Naive B cell (primary cell): Measurements from ENCODE around the gene CRISPLD2. TPM values are rescaled to one million over a fixed set of nuclear protein-coding genes. Genes with fewer than 3 reads are reported as not detected.

ENCODE experiments used
- ATAC-seq, 2 donors: fragments of 150-1000 bp; cut with Tn5 transposase; 2 replicates each; pipeline ENCODE4 v1.10.0; 2021; ENCODE audit warnings: low read depth in 2 of 2, mild to moderate bottlenecking in 2 of 2, moderate library complexity in 2 of 2
- DNase-seq: peaks from one replicate; pipeline ENCODE4 v3.0.0; 2022
- H3K27ac Mint-ChIP-seq, 6 donors: one replicate each; pipeline ENCODE4 v1.8.0; 2020 to 2022; ENCODE audit warnings: mild to moderate bottlenecking in 6 of 6, mixed read lengths in 6 of 6, moderate library complexity in 5 of 6, inconsistent platforms in 2 of 6
- H3K27me3 Mint-ChIP-seq, 3 donors: one replicate each; pipeline ENCODE4 v1.8.0; 2021 to 2022; ENCODE audit warnings: mixed read lengths in 3 of 3, mild to moderate bottlenecking in 1 of 3
- H3K36me3 Mint-ChIP-seq, 2 donors: one replicate each; pipeline ENCODE4 v1.8.0; 2020 to 2022; ENCODE audit warnings: mixed read lengths in 2 of 2, inconsistent platforms in 1 of 2, mild to moderate bottlenecking in 1 of 2
- H3K4me1 Mint-ChIP-seq, 3 donors: one replicate each; pipeline ENCODE4 v1.8.0; 2020 to 2022; ENCODE audit warnings: mixed read lengths in 3 of 3, inconsistent platforms in 1 of 3, mild to moderate bottlenecking in 1 of 3, moderate library complexity in 1 of 3
- H3K4me3 Mint-ChIP-seq, 8 donors: one replicate each; pipeline ENCODE4 v1.8.0; 2020 to 2022; ENCODE audit warnings: mild to moderate bottlenecking in 8 of 8, mixed read lengths in 8 of 8, moderate library complexity in 8 of 8, inconsistent platforms in 2 of 8
- H3K9me3 Mint-ChIP-seq, 7 donors: one replicate each; pipeline ENCODE4 v1.8.0; 2020 to 2022; ENCODE audit warnings: mixed read lengths in 7 of 7, mild to moderate bottlenecking in 5 of 7, inconsistent platforms in 2 of 7, moderate library complexity in 1 of 7
- polyA plus RNA-seq, 6 donors: library from polyadenylated mRNA; unstranded; fragments of 300-500 nt; fragmentation: Illumina TruSeq; gene quantifications; one replicate each; pipeline ENCODE4 v1.2.3, GENCODE V29; 2021; ENCODE audit warnings: low read depth in 6 of 6

Gene CRISPLD2
- polyA plus RNA-seq, 6 donors from 2014 or later: 0.08 to 0.87 (median 0.32) TPM; not detected in 3

- Mint-ChIP-seq H3K9me3 (peaks cover 0 to 7% (median 0%) of the 10 kb centered on the region in 7 donors), H3K4me3 (no peak overlapping the region), H3K36me3 (peaks cover 0 to 5% of the 10 kb centered on the region in 2 donors), H3K27me3 (peaks cover 6 to 27% (median 7%) of the 10 kb centered on the region in 3 donors), H3K4me1 (peaks cover 0 to 3% (median 0%) of the 10 kb centered on the region in 3 donors), H3K27ac (peak overlapping the region in 1 of 6 donors; percentile 13)
- DNase-seq (no peak), ATAC-seq (no peak)
These were observed 75.2 kb downstream of the CRISPLD2 start for GRCh38 chr16:84895016-84895415.

DNA sequence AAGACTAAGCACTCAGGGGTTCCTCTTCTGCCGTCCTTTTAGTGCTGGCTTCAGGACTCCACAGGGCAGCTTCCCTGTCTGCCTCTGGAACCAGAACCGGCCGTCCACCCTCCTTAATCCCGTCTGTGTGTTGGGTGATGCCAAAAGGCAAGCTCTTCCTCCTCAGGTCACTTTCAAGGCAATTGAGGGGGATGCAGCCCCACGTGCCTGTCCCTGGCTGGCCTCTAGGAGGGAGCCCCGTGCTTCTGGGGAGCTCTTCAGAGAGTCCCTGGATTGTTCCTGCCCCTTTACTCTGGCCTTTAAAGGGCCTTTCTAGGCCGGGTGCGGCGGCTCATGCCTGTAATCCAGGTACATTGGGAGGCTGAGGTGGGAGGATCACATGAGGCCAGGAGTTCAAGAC is 77.1 kb downstream of the CRISPLD2 start:
- peaks cover 5% of the 10 kb centered on the region in 2 donors for H3K36me3 Mint-ChIP-seq
- H3K9me3 Mint-ChIP-seq: peaks cover 0 to 13% (median 2%) of the 10 kb centered on the region in 7 donors
- ATAC-seq (no peak), DNase-seq (no peak)
- no peak overlapping the region for H3K4me3 Mint-ChIP-seq
- H3K27ac Mint-ChIP-seq: no peak overlapping the region
- H3K4me1 Mint-ChIP-seq: peaks cover 0 to 3% (median 0%) of the 10 kb centered on the region in 3 donors
- H3K27me3 Mint-ChIP-seq: peaks cover 10 to 32% (median 11%) of the 10 kb centered on the region in 3 donors

GRCh38 chr16:84897911-84898377 is 78.2 kb downstream of the CRISPLD2 start:
- H3K27ac Mint-ChIP-seq: no peak overlapping the region
- H3K4me3 Mint-ChIP-seq: no peak overlapping the region
- H3K4me1 Mint-ChIP-seq: peaks cover 0 to 3% (median 0%) of the 10 kb centered on the region in 3 donors
- no peak for DNase-seq
- ATAC-seq: no peak
- peaks cover 5% of the 10 kb centered on the region in 2 donors for H3K36me3 Mint-ChIP-seq
- H3K9me3 Mint-ChIP-seq: peaks cover 0 to 13% (median 2%) of the 10 kb centered on the region in 7 donors
- H3K27me3 Mint-ChIP-seq: peaks cover 8 to 31% (median 10%) of the 10 kb centered on the region in 3 donors

- Mint-ChIP-seq H3K9me3 (peaks cover 0 to 13% (median 2%) of the 10 kb centered on the region in 7 donors), H3K27me3 (peaks cover 8 to 28% (median 10%) of the 10 kb centered on the region in 3 donors), H3K4me3 (no peak overlapping the region), H3K36me3 (peaks cover 5% of the 10 kb centered on the region in 2 donors), H3K27ac (peak overlapping the region in 1 of 6 donors; percentile 18), H3K4me1 (peaks cover 0 to 3% (median 0%) of the 10 kb centered on the region in 3 donors)
- ATAC-seq (no peak), DNase-seq (no peak)
These were observed 78.7 kb downstream of the CRISPLD2 start for GRCh38 chr16:84898447-84898846.

DNA sequence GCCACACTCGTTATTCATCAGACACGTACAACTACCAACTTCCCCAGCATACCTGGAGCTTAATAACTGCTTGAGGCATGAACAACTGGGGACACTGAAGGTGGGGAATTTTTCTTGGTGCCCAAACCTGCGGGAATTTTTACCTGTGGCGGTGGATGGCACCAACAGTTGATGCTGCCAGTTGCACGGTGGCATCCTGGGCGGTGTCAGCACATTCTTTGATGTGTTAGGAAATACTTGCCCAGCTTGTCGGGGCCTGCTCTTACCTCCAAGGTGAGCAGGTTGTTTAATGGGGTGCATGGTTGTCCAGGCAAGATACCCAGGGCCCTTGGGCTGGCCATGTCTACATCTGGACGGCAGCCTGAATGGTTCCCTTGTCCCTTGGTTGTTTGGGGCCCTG is 79.6 kb downstream of the CRISPLD2 start:
- peaks cover 0 to 3% (median 0%) of the 10 kb centered on the region in 3 donors for H3K4me1 Mint-ChIP-seq
- no peak for ATAC-seq
- H3K27me3 Mint-ChIP-seq: peaks cover 8 to 21% (median 10%) of the 10 kb centered on the region in 3 donors
- H3K27ac Mint-ChIP-seq: no peak overlapping the region
- peaks cover 0 to 6% (median 2%) of the 10 kb centered on the region in 7 donors for H3K9me3 Mint-ChIP-seq
- no peak overlapping the region for H3K4me3 Mint-ChIP-seq
- DNase-seq: no peak
- H3K36me3 Mint-ChIP-seq: peaks cover 0 to 5% of the 10 kb centered on the region in 2 donors

DNA sequence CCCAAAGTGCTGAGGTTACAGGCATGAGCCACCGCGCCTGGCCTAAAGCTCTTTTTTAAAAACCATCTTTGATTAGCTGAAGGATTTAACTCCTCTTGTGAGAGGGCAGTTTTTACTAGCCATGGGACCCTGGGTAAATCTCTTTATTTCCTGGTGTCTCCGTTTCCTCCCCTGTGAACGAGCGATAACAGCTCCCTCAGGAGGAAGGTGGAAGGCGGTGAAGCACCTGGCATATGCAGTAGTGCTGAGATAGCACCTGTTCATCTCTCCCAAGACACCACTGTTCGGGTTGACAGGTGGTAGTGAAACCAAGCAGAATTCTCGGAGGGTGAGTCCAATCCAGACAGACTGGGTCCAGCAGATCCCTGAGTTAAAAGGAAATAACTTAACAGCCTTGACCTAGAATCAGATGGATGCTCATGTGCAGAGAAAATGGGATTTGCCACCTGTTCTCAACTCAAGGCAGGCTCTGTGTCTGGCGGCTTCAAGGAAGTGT is 86.2 kb downstream of the CRISPLD2 start:
- Mint-ChIP-seq H3K4me1 (no peaks in the 10 kb centered on the region), H3K27ac (no peak overlapping the region), H3K9me3 (peaks cover 0 to 3% (median 1%) of the 10 kb centered on the region in 7 donors)

DNA sequence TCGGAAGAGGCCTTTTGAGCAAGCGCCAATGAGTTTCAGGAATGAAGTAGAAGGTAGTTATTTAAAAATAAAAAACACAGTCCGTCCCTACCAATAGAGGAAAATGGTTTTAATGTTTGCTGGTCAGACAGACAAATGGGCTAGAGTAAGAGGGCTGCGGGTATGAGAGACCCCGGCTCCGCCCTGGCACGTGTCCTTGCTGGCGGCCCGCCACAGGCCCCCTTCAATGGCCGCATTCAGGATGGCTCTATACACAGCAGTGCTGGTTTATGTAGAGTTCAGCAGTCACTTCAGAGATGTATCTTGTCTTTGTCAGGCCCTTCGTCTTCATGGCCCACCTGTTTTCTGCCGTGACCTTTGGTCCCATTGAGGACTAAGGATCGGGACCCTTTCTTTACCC is 87.3 kb downstream of the CRISPLD2 start:
- Mint-ChIP-seq H3K4me1 (no peaks in the 10 kb centered on the region), H3K4me3 (no peak overlapping the region)
- no peak for DNase-seq

More for the DNA sequence above, 86.2 kb downstream of the CRISPLD2 start:
- Mint-ChIP-seq H3K4me3 (no peak overlapping the region), H3K36me3 (peaks cover 0 to 3% of the 10 kb centered on the region in 2 donors), H3K27me3 (peaks cover 0 to 4% (median 3%) of the 10 kb centered on the region in 3 donors)
- ATAC-seq (no peak), DNase-seq (no peak)

GRCh38 chr16:84907575-84907974 is 87.8 kb downstream of the CRISPLD2 start:
- Mint-ChIP-seq H3K4me1 (no peaks in the 10 kb centered on the region), H3K36me3 (no peaks in the 10 kb centered on the region), H3K27ac (no peak overlapping the region), H3K4me3 (no peak overlapping the region), H3K9me3 (no peaks in the 10 kb centered on the region), H3K27me3 (peaks cover 0 to 9% (median 0%) of the 10 kb centered on the region in 3 donors)
- ATAC-seq: no peak
- no peak for DNase-seq

More for the DNA sequence above, 87.3 kb downstream of the CRISPLD2 start:
- Mint-ChIP-seq H3K9me3 (no peaks in the 10 kb centered on the region), H3K27me3 (peaks cover 0 to 4% (median 0%) of the 10 kb centered on the region in 3 donors), H3K36me3 (no peaks in the 10 kb centered on the region), H3K27ac (no peak overlapping the region)
- ATAC-seq: no peak

DNA sequence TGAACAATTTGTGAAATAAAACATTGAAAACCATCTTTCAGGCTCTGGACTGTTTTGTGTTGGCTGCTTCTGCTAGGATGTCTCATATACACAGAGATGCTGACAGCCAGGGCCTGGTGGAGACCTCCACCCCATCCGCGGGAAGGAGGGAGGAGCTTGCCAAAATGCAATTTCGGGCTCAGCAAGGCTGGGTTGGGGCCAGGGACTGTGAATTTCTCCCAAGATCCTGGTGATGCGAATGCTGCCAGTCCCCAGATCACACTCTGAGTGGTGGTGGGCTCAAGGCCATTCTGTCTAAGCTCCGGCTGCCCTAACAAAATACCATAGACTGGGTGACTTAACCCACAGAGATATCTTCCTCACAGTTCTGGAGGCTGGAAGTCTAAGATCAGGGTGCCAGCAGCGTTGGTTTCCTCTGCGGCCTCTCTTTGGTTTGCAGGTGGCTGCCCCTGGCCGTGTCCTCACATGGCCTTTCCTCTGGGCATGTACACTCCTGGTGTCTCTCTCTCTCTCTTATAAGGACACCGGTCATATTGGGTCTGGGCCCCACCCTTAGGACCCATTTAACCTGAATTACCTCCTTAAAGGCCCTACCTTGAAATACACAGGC is 89.8 kb downstream of the CRISPLD2 start:
- H3K4me1 Mint-ChIP-seq: no peaks in the 10 kb centered on the region
- H3K27ac Mint-ChIP-seq: peak overlapping the region in 1 of 6 donors; percentile 72
- no peaks in the 10 kb centered on the region for H3K9me3 Mint-ChIP-seq
- DNase-seq (no peak), ATAC-seq (no peak)
- no peaks in the 10 kb centered on the region for H3K36me3 Mint-ChIP-seq
- H3K4me3 Mint-ChIP-seq: no peak overlapping the region
- H3K27me3 Mint-ChIP-seq: peaks cover 0 to 9% (median 4%) of the 10 kb centered on the region in 3 donors

GRCh38 chr16:84911486-84912216 is 91.9 kb downstream of the CRISPLD2 start:
- Mint-ChIP-seq H3K27ac (no peak overlapping the region), H3K9me3 (no peaks in the 10 kb centered on the region), H3K27me3 (peaks cover 4 to 24% (median 20%) of the 10 kb centered on the region in 3 donors), H3K4me1 (peaks cover 0 to under 1% (median 0%) of the 10 kb centered on the region in 3 donors), H3K4me3 (no peak overlapping the region), H3K36me3 (no peaks in the 10 kb centered on the region)
- DNase-seq (no peak), ATAC-seq (no peak)

DNA sequence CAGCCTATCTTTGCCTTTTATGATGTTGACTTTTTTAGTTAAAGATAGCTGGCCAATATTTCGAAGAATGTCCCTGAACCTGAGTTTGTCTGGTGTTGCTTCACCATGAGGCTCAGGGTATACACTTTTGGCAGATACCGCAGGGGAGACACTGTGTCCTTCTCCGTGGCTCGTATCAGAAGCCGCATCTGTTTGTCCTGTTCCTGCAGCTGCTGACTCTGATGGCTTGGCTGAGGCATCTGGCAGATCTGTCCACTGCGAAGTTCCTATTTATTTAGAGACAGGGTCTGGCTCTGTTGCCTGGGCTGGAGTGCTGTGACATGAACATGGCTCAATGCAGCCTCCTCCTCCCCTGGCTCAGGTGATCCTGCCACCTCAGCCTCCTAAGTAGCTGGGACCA is 93.5 kb downstream of the CRISPLD2 start:
- Mint-ChIP-seq H3K36me3 (peaks cover 0 to 3% of the 10 kb centered on the region in 2 donors), H3K27me3 (peaks cover 8 to 31% (median 27%) of the 10 kb centered on the region in 3 donors)

GRCh38 chr16:84914273-84914672 is 94.5 kb downstream of the CRISPLD2 start:
- no peak for ATAC-seq
- H3K4me3 Mint-ChIP-seq: no peak overlapping the region
- peaks cover 0 to 6% (median 4%) of the 10 kb centered on the region in 3 donors for H3K4me1 Mint-ChIP-seq
- DNase-seq: no peak
- H3K36me3 Mint-ChIP-seq: peaks cover 0 to 7% of the 10 kb centered on the region in 2 donors
- H3K9me3 Mint-ChIP-seq: no peaks in the 10 kb centered on the region
- H3K27ac Mint-ChIP-seq: no peak overlapping the region
- peaks cover 8 to 38% (median 34%) of the 10 kb centered on the region in 3 donors for H3K27me3 Mint-ChIP-seq

More for the DNA sequence above, 93.5 kb downstream of the CRISPLD2 start:
- ATAC-seq: no peak
- Mint-ChIP-seq H3K4me3 (no peak overlapping the region), H3K9me3 (no peaks in the 10 kb centered on the region), H3K27ac (peak overlapping the region in 1 of 6 donors; percentile 43), H3K4me1 (peaks cover 0 to 4% (median 1%) of the 10 kb centered on the region in 3 donors)
- no peak for DNase-seq

- no peak overlapping the region for H3K27ac Mint-ChIP-seq
These were observed 96.4 kb downstream of the CRISPLD2 start for GRCh38 chr16:84916178-84916577.

More at GRCh38 chr16:84916178-84916577, 96.4 kb downstream of the CRISPLD2 start:
- no peaks in the 10 kb centered on the region for H3K9me3 Mint-ChIP-seq
- peaks cover 0 to 6% (median 4%) of the 10 kb centered on the region in 3 donors for H3K4me1 Mint-ChIP-seq
- H3K36me3 Mint-ChIP-seq: peaks cover 0 to 7% of the 10 kb centered on the region in 2 donors
- no peak overlapping the region for H3K4me3 Mint-ChIP-seq
- ATAC-seq (no peak), DNase-seq (no peak)
- peaks cover 14 to 51% (median 40%) of the 10 kb centered on the region in 3 donors for H3K27me3 Mint-ChIP-seq
